OCI-LY1 (cell line): ENCODE measurements around the gene TOX2.

Source experiments
- H2AFZ ChIP-seq: fragments of 200-600 bp; sonication (generic), shearing (Covaris generic); 2 replicates; pipeline ENCODE4 v1.6.0; 2014; ENCODE audit warnings: antibody characterized with exemption, mild to moderate bottlenecking, low read length
- H3F3A ChIP-seq: fragments of 200-600 bp; sonication (generic), shearing (Covaris generic); 2 replicates; pipeline ENCODE4 v1.6.0; 2014; ENCODE audit warnings: mild to moderate bottlenecking, antibody characterized with exemption, low read length, moderate library complexity; ENCODE audit not compliant: insufficient read depth
- H3K27ac ChIP-seq: fragments of 200-600 bp; sonication (generic); 2 replicates; pipeline ENCODE4 v1.5.1; 2014; ENCODE audit warnings: low read length, mixed run types, mild to moderate bottlenecking, low read depth; ENCODE audit not compliant: poor library complexity, severe bottlenecking
- H3K27me3 ChIP-seq: fragments of 200-600 bp; sonication (generic); 2 replicates; pipeline ENCODE4 v1.6.0; 2014; ENCODE audit warnings: antibody characterized with exemption, mild to moderate bottlenecking, low read length, moderate library complexity; ENCODE audit not compliant: insufficient read depth
- H3K36me3 ChIP-seq: fragments of 200-600 bp; sonication (generic); 2 replicates; pipeline ENCODE4 v1.6.1; 2014; ENCODE audit warnings: mild to moderate bottlenecking, antibody characterized with exemption, low read length, moderate library complexity, mixed read lengths; ENCODE audit not compliant: insufficient read depth
- H3K4me1 ChIP-seq: fragments of 200-600 bp; sonication (generic); 2 replicates; pipeline ENCODE4 v1.5.1; 2014; ENCODE audit warnings: mild to moderate bottlenecking, low read length, moderate library complexity; ENCODE audit not compliant: insufficient read depth, severe bottlenecking
- H3K4me2 ChIP-seq: fragments of 200-600 bp; sonication (generic), shearing (Covaris generic); 2 replicates; pipeline ENCODE4 v1.6.1; 2014; ENCODE audit warnings: low read length
- H3K4me3 ChIP-seq: fragments of 200-600 bp; sonication (generic); 2 replicates; pipeline ENCODE4 v1.5.1; 2014; ENCODE audit warnings: low read length, low read depth, mild to moderate bottlenecking, mixed read lengths; ENCODE audit not compliant: poor library complexity, severe bottlenecking
- H3K79me2 ChIP-seq: fragments of 200-600 bp; shearing (Covaris generic); 2 replicates; pipeline ENCODE4 v1.6.1; 2016; ENCODE audit warnings: mixed run types, low read length, mixed read lengths; ENCODE audit not compliant: insufficient read depth
- H3K9ac ChIP-seq: fragments of 200-600 bp; sonication (generic), shearing (Covaris generic); 2 replicates; pipeline ENCODE4 v1.6.1; 2014; ENCODE audit warnings: mild to moderate bottlenecking, low read length, mixed read lengths
- H3K9me2 ChIP-seq: fragments of 200-600 bp; sonication (generic), shearing (Covaris generic); 2 replicates; pipeline ENCODE4 v1.6.1; 2014; ENCODE audit warnings: low read depth, mild to moderate bottlenecking, low read length, mixed read lengths
- H3K9me3 ChIP-seq: fragments of 200-600 bp; shearing (Covaris generic); 2 replicates; pipeline ENCODE4 v1.6.1; 2014; ENCODE audit warnings: low read length, mixed read lengths
- H4K20me1 ChIP-seq: fragments of 200-600 bp; sonication (generic), shearing (Covaris generic); 2 replicates; pipeline ENCODE4 v1.6.0; 2016; ENCODE audit warnings: mild to moderate bottlenecking, low read length; ENCODE audit not compliant: insufficient read depth
- CTCF ChIP-seq: fragments of 200-600 bp; sonication (generic), shearing (Covaris generic); IDR thresholded peaks from 2 replicates; pipeline ENCODE4 v1.5.1; 2017; ENCODE audit warnings: mild to moderate bottlenecking, antibody characterized with exemption, low read length, moderate library complexity, mixed read lengths
- EZH2 ChIP-seq: fragments of 200-600 bp; sonication (generic), shearing (Covaris generic); IDR thresholded peaks from 2 replicates; pipeline ENCODE4 v1.8.0; 2017; ENCODE audit warnings: borderline replicate concordance, mixed run types, mild to moderate bottlenecking, antibody characterized with exemption, low read length, moderate library complexity, mixed read lengths

TOX2 gene

GRCh38 chr20:43923322-43923721, 8.7 kb downstream of the TOX2 start:
- TF ChIP-seq CTCF, result no peak
- no peak for TF ChIP-seq EZH2
- no peaks in the 10 kb centered on the region for H3K4me1 ChIP-seq
- no peak overlapping the region for H3K9ac ChIP-seq
- no peaks in the 10 kb centered on the region for H3F3A ChIP-seq
- H3K27ac ChIP-seq, result no peak overlapping the region
- no peaks in the 10 kb centered on the region for H3K9me2 ChIP-seq
- H3K27me3 ChIP-seq, result no peaks in the 10 kb centered on the region
- H2AFZ ChIP-seq, result no peak overlapping the region
- no peaks in the 10 kb centered on the region for H3K36me3 ChIP-seq
- no peak overlapping the region for H3K4me2 ChIP-seq
- H3K79me2 ChIP-seq, result no peaks in the 10 kb centered on the region
- no peak overlapping the region for H3K4me3 ChIP-seq
- H4K20me1 ChIP-seq, result no peaks in the 10 kb centered on the region
- no peaks in the 10 kb centered on the region for H3K9me3 ChIP-seq

- H3F3A ChIP-seq, result no peaks in the 10 kb centered on the region
- H3K36me3 ChIP-seq, result no peaks in the 10 kb centered on the region
- H3K4me2 ChIP-seq, result no peak overlapping the region
- no peak overlapping the region for H3K27ac ChIP-seq
- TF ChIP-seq CTCF, result no peak
- no peak for TF ChIP-seq EZH2
- H3K9ac ChIP-seq, result no peak overlapping the region
- no peaks in the 10 kb centered on the region for H4K20me1 ChIP-seq
- H3K9me3 ChIP-seq, result no peaks in the 10 kb centered on the region
- no peaks in the 10 kb centered on the region for H3K4me1 ChIP-seq
- H3K79me2 ChIP-seq, result no peaks in the 10 kb centered on the region
- H3K27me3 ChIP-seq, result no peaks in the 10 kb centered on the region
- H3K9me2 ChIP-seq, result no peaks in the 10 kb centered on the region
- H3K4me3 ChIP-seq, result no peak overlapping the region
- H2AFZ ChIP-seq, result no peak overlapping the region
Measured at GRCh38 chr20:43923917-43924316, 9.3 kb downstream of the TOX2 start.

GRCh38 chr20:43925215-43925614, 10.6 kb downstream of the TOX2 start:
- H3K4me2 ChIP-seq, result no peak overlapping the region
- no peaks in the 10 kb centered on the region for H3K9me2 ChIP-seq
- H3K9ac ChIP-seq, result no peak overlapping the region
- no peaks in the 10 kb centered on the region for H3K27me3 ChIP-seq
- H3K27ac ChIP-seq, result no peak overlapping the region
- H3K79me2 ChIP-seq, result no peaks in the 10 kb centered on the region
- no peaks in the 10 kb centered on the region for H3K9me3 ChIP-seq
- no peaks in the 10 kb centered on the region for H3K4me1 ChIP-seq
- no peak overlapping the region for H2AFZ ChIP-seq
- H3K4me3 ChIP-seq, result no peak overlapping the region
- TF ChIP-seq CTCF (no peak), EZH2 (no peak)
- H3F3A ChIP-seq, result no peaks in the 10 kb centered on the region
- no peaks in the 10 kb centered on the region for H3K36me3 ChIP-seq
- H4K20me1 ChIP-seq, result no peaks in the 10 kb centered on the region
